H1 (cell line): ENCODE data around the gene TLR2.

Source experiments
- BRCA1 ChIP-seq: IDR thresholded peaks from 2 replicates; pipeline ENCODE4 v1.6.1; 2012; ENCODE audit warnings: low read depth, low read length, improper control_type of control experiment
- CTCF ChIP-seq, 3 experiments: IDR thresholded peaks; 1 replicate in 2 of 3; 2 replicates in 1 of 3; pipeline versions ENCODE4 v1.5.1 to v1.6.1; 2011; ENCODE audit warnings: low read length in 3 of 3, mild to moderate bottlenecking in 3 of 3, inconsistent platforms in 2 of 3, low read depth in 1 of 3, moderate library complexity in 1 of 3; ENCODE audit not compliant: insufficient read depth in 1 of 3; ENCODE audit errors: control extremely low read depth in 1 of 3
- EZH2 ChIP-seq: fragments of 200-600 bp; sonication (generic); IDR thresholded peaks from 2 replicates; pipeline ENCODE4 v1.7.1; 2012; ENCODE audit warnings: low read depth, mild to moderate bottlenecking, moderate library complexity, low read length, inconsistent platforms; ENCODE audit not compliant: severe bottlenecking
- POLR2A ChIP-seq, 2 experiments: IDR thresholded peaks; 1 replicate in 1 of 2; 2 replicates in 1 of 2; pipeline ENCODE4 v1.6.1; 2011; ENCODE audit warnings: low read depth in 2 of 2, low read length in 2 of 2, mild to moderate bottlenecking in 2 of 2; ENCODE audit errors: control extremely low read depth in 1 of 2
- POLR2AphosphoS5 ChIP-seq: IDR thresholded peaks from 2 replicates; pipeline ENCODE4 v1.6.1; 2011; ENCODE audit warnings: low read depth, low read length
- SIX5 ChIP-seq: IDR thresholded peaks from 2 replicates; pipeline ENCODE4 v1.6.1; 2011; ENCODE audit warnings: mild to moderate bottlenecking, low read depth, low read length
- SP2 ChIP-seq: IDR thresholded peaks from 2 replicates; pipeline ENCODE4 v1.6.1; 2012; ENCODE audit warnings: mild to moderate bottlenecking, low read length, inconsistent platforms
- TCF12 ChIP-seq: IDR thresholded peaks from 2 replicates; pipeline ENCODE4 v1.6.1; 2011; ENCODE audit warnings: low read depth, mild to moderate bottlenecking, low read length
- TF ChIP-seq, protein P1 (sequence below): IDR thresholded peaks from 2 replicates; pipeline ENCODE4 v1.6.1; 2012; ENCODE audit warnings: inconsistent platforms
- TF ChIP-seq, protein P2 (sequence below): IDR thresholded peaks from 2 replicates; pipeline ENCODE4 v1.6.1; 2011; ENCODE audit warnings: low read depth, mild to moderate bottlenecking, low read length; ENCODE audit not compliant: insufficient read depth

- TF ChIP-seq, protein P1, sequence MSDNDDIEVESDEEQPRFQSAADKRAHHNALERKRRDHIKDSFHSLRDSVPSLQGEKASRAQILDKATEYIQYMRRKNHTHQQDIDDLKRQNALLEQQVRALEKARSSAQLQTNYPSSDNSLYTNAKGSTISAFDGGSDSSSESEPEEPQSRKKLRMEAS: no peak
- no peak for TF ChIP-seq POLR2A (IDR thresholded peaks at IDR 0.05; ENCODE audit: control extremely low read depth in 1 of 2, low read depth in 2 of 2, low read length in 2 of 2)
- TF ChIP-seq CTCF (IDR thresholded peaks at IDR 0.05; ENCODE audit: control extremely low read depth in 1 of 3, insufficient read depth in 1 of 3, low read depth in 1 of 3, low read length in 3 of 3): no peak
- no peak for TF ChIP-seq SIX5
- no peak for TF ChIP-seq POLR2AphosphoS5
- TF ChIP-seq TCF12: no peak
- no peak for TF ChIP-seq BRCA1
- no peak for TF ChIP-seq EZH2
- TF ChIP-seq, protein P2, sequence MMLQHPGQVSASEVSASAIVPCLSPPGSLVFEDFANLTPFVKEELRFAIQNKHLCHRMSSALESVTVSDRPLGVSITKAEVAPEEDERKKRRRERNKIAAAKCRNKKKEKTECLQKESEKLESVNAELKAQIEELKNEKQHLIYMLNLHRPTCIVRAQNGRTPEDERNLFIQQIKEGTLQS: no peak
- no peak for TF ChIP-seq SP2
Observed at GRCh38 chr4:153713866-153714646, 30.0 kb downstream of the TLR2 start.
